GM23248 (cell line): ENCODE data around the gene MX1. TPM values are rescaled to one million over a fixed set of nuclear protein-coding genes. Genes with fewer than 3 reads are reported as not detected.

ENCODE experiments used
- DNase-seq: peaks from one replicate; pipeline ENCODE4 v3.0.0-alpha.2; 2015
- H2AFZ ChIP-seq: fragments of 200-600 bp; sonication (generic); 2 replicates; pipeline ENCODE4 v1.6.1; 2016; ENCODE audit warnings: antibody characterized with exemption
- H3F3A ChIP-seq: fragments of 200-600 bp; sonication (generic); 2 replicates; pipeline ENCODE4 v1.6.1; 2016; ENCODE audit warnings: mild to moderate bottlenecking, antibody characterized with exemption, mixed run types; ENCODE audit not compliant: insufficient read depth
- H3K27ac ChIP-seq: fragments of 200-600 bp; sonication (generic); 2 replicates; pipeline ENCODE4 v1.5.1; 2016; ENCODE audit warnings: mild to moderate bottlenecking
- H3K27me3 ChIP-seq: fragments of 200-600 bp; sonication (generic); replicated peaks from 2 replicates; pipeline ENCODE4 v1.6.1; 2016; ENCODE audit warnings: mild to moderate bottlenecking; ENCODE audit not compliant: insufficient read depth
- H3K36me3 ChIP-seq: fragments of 200-600 bp; sonication (generic); 2 replicates; pipeline ENCODE4 v1.6.1; 2016; ENCODE audit warnings: low read depth, mild to moderate bottlenecking
- H3K4me1 ChIP-seq: fragments of 200-600 bp; sonication (generic); 2 replicates; pipeline ENCODE4 v1.6.1; 2016; ENCODE audit warnings: mild to moderate bottlenecking; ENCODE audit not compliant: insufficient read depth
- H3K4me2 ChIP-seq: fragments of 200-600 bp; sonication (generic); one replicate; pipeline ENCODE4 v1.6.1; 2016; ENCODE audit warnings: mild to moderate bottlenecking; ENCODE audit not compliant: unreplicated experiment
- H3K4me3 ChIP-seq: fragments of 200-600 bp; sonication (generic); 2 replicates; pipeline ENCODE4 v1.5.1; 2016; ENCODE audit warnings: mild to moderate bottlenecking
- H3K79me2 ChIP-seq: fragments of 200-600 bp; sonication (generic); 2 replicates; pipeline ENCODE4 v1.6.1; 2016; ENCODE audit warnings: mild to moderate bottlenecking; ENCODE audit not compliant: insufficient read depth
- H3K9ac ChIP-seq: fragments of 200-600 bp; sonication (generic); 2 replicates; pipeline ENCODE4 v1.6.1; 2016; ENCODE audit warnings: mild to moderate bottlenecking
- H3K9me2 ChIP-seq: fragments of 200-600 bp; sonication (generic); 2 replicates; pipeline ENCODE4 v1.6.1; 2016; ENCODE audit warnings: mixed run types, mild to moderate bottlenecking, moderate library complexity; ENCODE audit not compliant: insufficient read depth
- H3K9me3 ChIP-seq: fragments of 200-600 bp; sonication (generic); one replicate; pipeline ENCODE4 v1.6.1; 2017; ENCODE audit warnings: low read depth
- H4K20me1 ChIP-seq: fragments of 200-600 bp; sonication (generic); 2 replicates; pipeline ENCODE4 v1.6.0; 2016; ENCODE audit not compliant: insufficient read depth
- EZH2 ChIP-seq: fragments of 200-600 bp; sonication (generic); IDR thresholded peaks from 2 replicates; pipeline ENCODE4 v1.6.1; 2018; ENCODE audit warnings: antibody characterized with exemption, mild to moderate bottlenecking; ENCODE audit not compliant: insufficient read depth, poor library complexity, severe bottlenecking
- EZH2phosphoT487 ChIP-seq: fragments of 200-600 bp; sonication (generic); IDR thresholded peaks from 2 replicates; pipeline ENCODE4 v1.6.1; 2018; ENCODE audit warnings: antibody characterized with exemption, moderate library complexity, mild to moderate bottlenecking, low read depth; ENCODE audit not compliant: insufficient read depth
- WGBS, 2 experiments: methylation state at CpG; one replicate each; pipeline ENCODE4 v1.1.6; 2015 to 2017; ENCODE audit warnings: low lambda C conversion rate in 2 of 2, low coverage in 1 of 2; ENCODE audit errors: missing lambda C conversion rate in 2 of 2; 5-methylcytosine and 5-hydroxymethylcytosine counted together
- in situ Hi-C: fragments of 300-500 bp; cut with MboI; formaldehyde crosslinking; loops from 2 replicates; pipeline ENCODE4 v1.15.0; 2020
- polyA plus RNA-seq: library from polyadenylated mRNA; unstranded; fragments of >200 nt; fragmentation: Nextera tagmentation; extraction: Ambion mirVana; gene quantifications from 2 replicates; pipeline ENCODE4 v1.2.1, GENCODE V29; 2016
- total RNA-seq: library from RNA; depleted of rRNA; stranded (reverse); fragments of >200 nt; shearing (Covaris generic); gene quantifications from 2 replicates; pipeline ENCODE4 v1.2.3, GENCODE V29; 2014; rRNA removed

Gene MX1, protein sequence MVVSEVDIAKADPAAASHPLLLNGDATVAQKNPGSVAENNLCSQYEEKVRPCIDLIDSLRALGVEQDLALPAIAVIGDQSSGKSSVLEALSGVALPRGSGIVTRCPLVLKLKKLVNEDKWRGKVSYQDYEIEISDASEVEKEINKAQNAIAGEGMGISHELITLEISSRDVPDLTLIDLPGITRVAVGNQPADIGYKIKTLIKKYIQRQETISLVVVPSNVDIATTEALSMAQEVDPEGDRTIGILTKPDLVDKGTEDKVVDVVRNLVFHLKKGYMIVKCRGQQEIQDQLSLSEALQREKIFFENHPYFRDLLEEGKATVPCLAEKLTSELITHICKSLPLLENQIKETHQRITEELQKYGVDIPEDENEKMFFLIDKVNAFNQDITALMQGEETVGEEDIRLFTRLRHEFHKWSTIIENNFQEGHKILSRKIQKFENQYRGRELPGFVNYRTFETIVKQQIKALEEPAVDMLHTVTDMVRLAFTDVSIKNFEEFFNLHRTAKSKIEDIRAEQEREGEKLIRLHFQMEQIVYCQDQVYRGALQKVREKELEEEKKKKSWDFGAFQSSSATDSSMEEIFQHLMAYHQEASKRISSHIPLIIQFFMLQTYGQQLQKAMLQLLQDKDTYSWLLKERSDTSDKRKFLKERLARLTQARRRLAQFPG
- total RNA-seq (1.6 and 1.9 TPM in 2 replicates), polyA plus RNA-seq (1.0 and 1.6 TPM in 2 replicates)

DNA sequence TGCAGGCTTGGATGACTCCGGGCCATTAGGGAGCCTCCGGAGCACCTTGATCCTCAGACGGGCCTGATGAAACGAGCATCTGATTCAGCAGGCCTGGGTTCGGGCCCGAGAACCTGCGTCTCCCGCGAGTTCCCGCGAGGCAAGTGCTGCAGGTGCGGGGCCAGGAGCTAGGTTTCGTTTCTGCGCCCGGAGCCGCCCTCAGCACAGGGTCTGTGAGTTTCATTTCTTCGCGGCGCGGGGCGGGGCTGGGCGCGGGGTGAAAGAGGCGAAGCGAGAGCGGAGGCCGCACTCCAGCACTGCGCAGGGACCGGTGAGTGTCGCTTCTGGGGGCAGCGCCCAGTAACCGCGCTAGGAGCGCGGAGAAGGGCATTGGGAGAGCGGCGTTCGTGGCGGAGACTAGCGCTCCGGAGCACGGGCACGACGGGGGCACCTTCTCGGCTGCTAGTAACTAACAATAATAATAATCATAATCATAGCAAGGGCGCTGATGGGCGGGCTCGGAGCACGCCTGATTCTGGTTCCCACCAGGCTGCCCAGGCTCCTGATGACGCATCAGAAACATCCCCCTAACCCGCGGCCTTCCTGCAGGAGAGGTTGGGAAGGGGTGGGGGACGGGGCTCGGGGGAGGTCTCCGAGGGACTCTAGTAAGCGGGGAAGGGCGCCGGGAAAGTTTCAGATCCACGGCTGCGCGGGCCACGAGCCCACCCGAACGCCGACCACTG is at the start of gene MX1:
MX1 (plus strand) TSS at position 286 of the 722 bp plus-strand sequence. CDS start 5,832 bp downstream, outside the sequence.
- Histone ChIP-seq H3K79me2 (no peaks in the 10 kb centered on the region), H4K20me1 (no peaks in the 10 kb centered on the region), H3K4me1 (0 out of 2 replicates have a peak, but pooled peaks cover 1% of the 10 kb centered on the region), H3K9me2 (no peaks in the 10 kb centered on the region), H3K36me3 (no peaks in the 10 kb centered on the region), H3K4me2 (peak within 1 kb of the TSS; percentile 90), H3K27ac (no peak within 1 kb of the TSS), H3K4me3 (peak within 1 kb of the TSS; percentile 78), H2AFZ (peak within 1 kb of the TSS; percentile 80), H3K27me3 (peaks cover 6% of the 10 kb centered on the region), H3K9me3 (no peaks in the 10 kb centered on the region), H3F3A (no peaks in the 10 kb centered on the region), H3K9ac (peak within 1 kb of the TSS; percentile 66)
- WGBS, 2 experiments = 2 to 3% methylated on average over 52 to 57 of the region's 65 CpGs
- peak; percentile 58 for DNase-seq
- in situ Hi-C loops = no loop called here
- no peak for TF ChIP-seq EZH2
- TF ChIP-seq EZH2phosphoT487 = no peak

DNA sequence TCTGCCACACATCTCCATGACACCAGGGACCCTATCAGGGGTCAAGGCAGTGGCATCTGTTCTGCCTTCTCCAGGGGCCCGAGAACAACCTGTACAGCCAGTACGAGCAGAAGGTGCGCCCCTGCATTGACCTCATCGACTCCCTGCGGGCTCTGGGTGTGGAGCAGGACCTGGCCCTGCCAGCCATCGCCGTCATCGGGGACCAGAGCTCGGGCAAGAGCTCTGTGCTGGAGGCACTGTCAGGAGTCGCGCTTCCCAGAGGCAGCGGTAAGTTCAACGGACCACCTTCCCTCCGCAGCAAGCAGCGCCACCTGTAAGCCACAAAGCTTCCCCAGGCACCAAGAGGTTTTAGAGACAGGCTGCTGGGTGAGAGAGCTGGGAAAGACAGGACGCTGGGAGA is 48.3 kb upstream of the MX1 start:
- Histone ChIP-seq H3F3A (no peaks in the 10 kb centered on the region), H3K79me2 (no peaks in the 10 kb centered on the region), H4K20me1 (no peaks in the 10 kb centered on the region), H3K27me3 (no peaks in the 10 kb centered on the region), H3K4me2 (no peak overlapping the region), H3K9me2 (no peaks in the 10 kb centered on the region), H3K9me3 (no peaks in the 10 kb centered on the region), H3K9ac (no peak overlapping the region), H3K4me3 (no peak overlapping the region), H3K36me3 (no peaks in the 10 kb centered on the region), H2AFZ (no peak overlapping the region), H3K4me1 (no peaks in the 10 kb centered on the region), H3K27ac (no peak overlapping the region)
- WGBS, 2 experiments = 78 to 82% methylated on average over 15 to 16 of the region's 16 CpGs
- no peak for DNase-seq
- in situ Hi-C loops = no loop called here
- no peak for TF ChIP-seq EZH2
- no peak for TF ChIP-seq EZH2phosphoT487

DNA sequence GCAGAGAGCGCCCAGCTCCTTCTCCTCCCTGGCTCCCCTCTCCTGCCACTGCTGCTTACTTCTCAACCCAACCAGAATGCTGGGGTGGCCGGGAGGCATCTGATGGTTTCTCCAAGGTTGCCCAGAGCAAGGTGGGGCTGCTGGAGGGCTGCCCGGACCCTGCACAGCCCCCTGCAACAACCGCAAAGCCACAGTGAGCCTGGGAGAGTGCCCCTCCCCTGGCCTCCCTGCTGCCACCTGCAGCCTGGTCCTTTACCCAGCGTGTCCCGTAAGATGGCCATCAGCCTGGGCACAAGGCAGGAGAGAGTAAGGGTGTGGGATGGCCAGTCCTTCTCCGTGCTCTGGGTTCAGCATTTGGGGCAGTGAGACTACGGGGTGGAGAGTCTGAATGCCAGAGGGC is 47.2 kb upstream of the MX1 start:
- H3K36me3 ChIP-seq = no peaks in the 10 kb centered on the region
- no peak for DNase-seq
- H3K9me3 ChIP-seq = no peaks in the 10 kb centered on the region
- H3K27ac ChIP-seq = no peak overlapping the region
- H3K27me3 ChIP-seq = no peaks in the 10 kb centered on the region
- H3K79me2 ChIP-seq = no peaks in the 10 kb centered on the region
- no peaks in the 10 kb centered on the region for H3K4me1 ChIP-seq
- TF ChIP-seq EZH2 (no peak), EZH2phosphoT487 (no peak)
- H3K9me2 ChIP-seq = no peaks in the 10 kb centered on the region
- no peak overlapping the region for H3K4me3 ChIP-seq
- in situ Hi-C loops = no loop called here
- WGBS, 2 experiments = 63 to 65% methylated on average over 8 of the region's 8 CpGs
- H3F3A ChIP-seq = no peaks in the 10 kb centered on the region
- no peak overlapping the region for H2AFZ ChIP-seq
- H3K4me2 ChIP-seq = no peak overlapping the region
- no peak overlapping the region for H3K9ac ChIP-seq
- no peaks in the 10 kb centered on the region for H4K20me1 ChIP-seq

DNA sequence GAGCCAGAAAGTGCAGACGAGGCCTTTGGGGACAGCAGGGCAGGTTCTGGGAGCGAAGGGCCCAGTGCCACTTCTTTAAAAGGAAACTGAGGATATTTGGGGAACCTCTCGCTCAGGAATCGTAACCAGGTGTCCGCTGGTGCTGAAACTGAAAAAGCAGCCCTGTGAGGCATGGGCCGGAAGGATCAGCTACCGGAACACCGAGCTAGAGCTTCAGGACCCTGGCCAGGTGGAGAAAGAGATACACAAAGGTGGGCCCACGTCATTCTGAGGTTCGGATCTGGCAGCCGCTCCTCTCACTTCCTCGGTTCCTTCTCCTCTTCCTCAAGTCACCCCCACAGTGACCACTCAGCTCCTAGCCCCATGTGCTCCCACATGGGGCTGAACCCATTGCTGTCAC is 46.1 kb upstream of the MX1 start:
- no peaks in the 10 kb centered on the region for H3K9me3 ChIP-seq
- in situ Hi-C loops = no loop called here
- no peaks in the 10 kb centered on the region for H4K20me1 ChIP-seq
- no peak overlapping the region for H2AFZ ChIP-seq
- TF ChIP-seq EZH2 (no peak), EZH2phosphoT487 (no peak)
- H3K27ac ChIP-seq = no peak overlapping the region
- H3K9me2 ChIP-seq = no peaks in the 10 kb centered on the region
- H3K4me1 ChIP-seq = no peaks in the 10 kb centered on the region
- WGBS, 2 experiments = 76 to 77% methylated on average over 12 of the region's 12 CpGs
- no peak overlapping the region for H3K4me2 ChIP-seq
- no peaks in the 10 kb centered on the region for H3K79me2 ChIP-seq
- no peak for DNase-seq
- H3K27me3 ChIP-seq = no peaks in the 10 kb centered on the region
- no peaks in the 10 kb centered on the region for H3F3A ChIP-seq
- no peaks in the 10 kb centered on the region for H3K36me3 ChIP-seq
- H3K4me3 ChIP-seq = no peak overlapping the region
- no peak overlapping the region for H3K9ac ChIP-seq
